Vagina (tissue), 2 donors: ENCODE results near the gene CCBE1.

ENCODE experiments used
- CTCF ChIP-seq, 3 experiments: fragments of 450-650 bp in 2 of 3; fragments of 200-600 bp in 1 of 3; sonication (generic) in 1 of 3; IDR thresholded peaks; one replicate each; pipeline ENCODE4 v1.5.1; 2017 to 2019; ENCODE audit warnings: antibody characterized with exemption in 3 of 3, mild to moderate bottlenecking in 2 of 3, moderate library complexity in 2 of 3
- POLR2A ChIP-seq, 2 donors: fragments of 450-650 bp; IDR thresholded peaks; one replicate each; pipeline ENCODE4 v1.6.1; 2017; ENCODE audit warnings: antibody characterized with exemption in 2 of 2, mild to moderate bottlenecking in 2 of 2, moderate library complexity in 2 of 2

- TF ChIP-seq CTCF (IDR thresholded peaks at IDR 0.05) (no peak), POLR2A (IDR thresholded peaks at IDR 0.05) (no peak)
Observed at GRCh38 chr18:59460072-59460420, 237.2 kb downstream of the CCBE1 start.
